SK-N-MC (cell line): ENCODE data around the gene PLEKHO1.
"Not testable (repeated sequence)": the region's sequence is repeated elsewhere in the genome, so short reads cannot be mapped to it uniquely, and the experiment has no call there.

Source experiments
- DNase-seq: peaks from one replicate; pipeline ENCODE4 v3.0.0-alpha.2; 2011; ENCODE audit warnings: low read depth, low spot score
- H3K27ac ChIP-seq: fragments of 200-600 bp; sonication (generic); 2 replicates; pipeline ENCODE4 v1.5.1; 2016; ENCODE audit warnings: mixed run types
- H3K36me3 ChIP-seq: fragments of 200-600 bp; sonication (generic); 2 replicates; pipeline ENCODE4 v1.6.1; 2017; ENCODE audit warnings: antibody characterized with exemption, low read length, mixed read lengths; ENCODE audit not compliant: insufficient read depth
- H3K4me3 ChIP-seq: fragments of 200-600 bp; sonication (generic); 2 replicates; pipeline ENCODE4 v1.5.1; 2016
- H3K9ac ChIP-seq: fragments of 200-600 bp; sonication (generic); 2 replicates; pipeline ENCODE4 v1.8.0; 2017; ENCODE audit warnings: mixed run types, mixed read lengths; ENCODE audit not compliant: insufficient read length
- H3K9me3 ChIP-seq: fragments of 200-600 bp; sonication (generic); 2 replicates; pipeline ENCODE4 v1.6.1; 2017; ENCODE audit warnings: low read depth, mild to moderate bottlenecking, antibody characterized with exemption, low read length, moderate library complexity, mixed read lengths
- EZH2 ChIP-seq: fragments of 200-600 bp; sonication (generic); IDR thresholded peaks from one replicate; pipeline ENCODE4 v1.6.1; 2017; ENCODE audit warnings: antibody characterized with exemption
- FOXP2 ChIP-seq: optimal IDR thresholded peaks from 2 replicates; pipeline ENCODE3; 2011; ENCODE audit warnings: mild to moderate bottlenecking, moderate library complexity; ENCODE audit not compliant: insufficient read depth; ENCODE audit errors: extremely low read length, control extremely low read depth
- POLR2AphosphoS5 ChIP-seq: IDR thresholded peaks from 2 replicates; pipeline ENCODE4 v1.6.1; 2012; ENCODE audit warnings: mild to moderate bottlenecking, low read depth, low read length, borderline replicate concordance

Gene PLEKHO1

DNA sequence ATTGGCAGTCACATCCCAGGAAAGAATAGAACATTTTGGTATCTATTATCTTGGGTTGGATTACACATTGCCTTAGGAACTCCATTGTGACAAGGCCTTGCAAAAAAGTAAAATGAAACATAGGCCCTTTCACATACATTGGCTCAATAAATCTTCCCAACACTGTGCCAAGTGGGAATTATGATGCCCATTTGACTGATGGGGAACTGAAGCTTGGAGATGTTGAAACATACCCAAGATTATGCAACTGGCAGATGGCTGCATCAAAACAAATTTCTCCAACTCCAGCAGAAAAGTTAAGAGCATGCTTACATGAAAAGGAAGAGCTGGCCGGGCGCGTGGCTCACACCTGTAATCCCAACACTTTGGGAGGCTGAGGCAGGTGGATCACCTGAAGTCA is 26.9 kb downstream of the PLEKHO1 start:
- Histone ChIP-seq H3K4me3 (no peak overlapping the region), H3K36me3 (no peaks in the 10 kb centered on the region), H3K27ac (no peak overlapping the region), H3K9ac (no peak overlapping the region), H3K9me3 (no peaks in the 10 kb centered on the region)
- no peak for DNase-seq
- no peak for TF ChIP-seq EZH2
- no peak for TF ChIP-seq FOXP2
- TF ChIP-seq POLR2AphosphoS5, result no peak

DNA sequence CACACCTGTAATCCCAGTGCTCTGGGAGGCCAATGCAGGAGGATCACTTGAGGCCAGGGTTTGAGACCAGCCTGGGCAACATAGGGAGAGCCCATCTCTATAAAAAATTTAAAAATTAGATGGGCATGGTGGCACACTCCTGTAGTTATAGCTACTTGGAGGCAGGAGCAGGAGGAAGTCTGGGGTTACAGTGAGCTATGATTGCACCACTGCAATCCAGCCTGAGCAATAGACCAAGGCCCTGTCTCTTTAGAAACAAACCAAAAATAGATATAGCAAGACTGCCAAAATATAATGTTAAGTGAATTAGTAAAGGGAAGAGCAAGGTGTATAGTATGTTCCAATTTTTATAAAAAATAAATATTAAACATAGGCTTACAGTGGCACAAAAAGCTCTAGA is 28.8 kb downstream of the PLEKHO1 start:
- Histone ChIP-seq H3K36me3 (no peaks in the 10 kb centered on the region), H3K4me3 (no peak overlapping the region), H3K27ac (no peak overlapping the region), H3K9ac (no peak overlapping the region), H3K9me3 (no peaks in the 10 kb centered on the region)
- no peak for DNase-seq
- no peak for TF ChIP-seq EZH2
- TF ChIP-seq POLR2AphosphoS5, result no peak
- no peak for TF ChIP-seq FOXP2

DNA sequence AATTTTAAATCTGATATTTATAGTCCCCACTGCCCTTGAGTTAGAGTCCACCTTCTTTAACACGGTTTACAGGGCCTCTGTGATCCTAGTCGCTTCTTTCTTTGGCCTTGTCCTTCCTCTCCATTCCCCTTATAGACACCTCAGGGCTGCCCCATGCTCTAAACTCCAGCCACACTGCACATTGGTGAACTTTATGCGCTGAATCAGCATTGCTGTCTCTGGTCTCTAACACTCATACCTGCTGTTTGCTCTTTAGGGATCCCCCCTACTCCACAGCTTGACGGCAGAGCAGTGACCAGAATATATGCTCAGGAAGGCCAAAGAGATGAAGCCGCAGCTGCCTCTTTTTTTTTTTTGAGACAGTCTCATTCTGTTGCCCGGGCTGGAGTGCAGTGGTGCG is 30.2 kb downstream of the PLEKHO1 start:
- no peak for DNase-seq
- Histone ChIP-seq H3K36me3 (no peaks in the 10 kb centered on the region), H3K9ac (no peak overlapping the region), H3K27ac (no peak overlapping the region), H3K4me3 (no peak overlapping the region), H3K9me3 (no peaks in the 10 kb centered on the region)
- no peak for TF ChIP-seq POLR2AphosphoS5
- no peak for TF ChIP-seq FOXP2
- no peak for TF ChIP-seq EZH2

DNA sequence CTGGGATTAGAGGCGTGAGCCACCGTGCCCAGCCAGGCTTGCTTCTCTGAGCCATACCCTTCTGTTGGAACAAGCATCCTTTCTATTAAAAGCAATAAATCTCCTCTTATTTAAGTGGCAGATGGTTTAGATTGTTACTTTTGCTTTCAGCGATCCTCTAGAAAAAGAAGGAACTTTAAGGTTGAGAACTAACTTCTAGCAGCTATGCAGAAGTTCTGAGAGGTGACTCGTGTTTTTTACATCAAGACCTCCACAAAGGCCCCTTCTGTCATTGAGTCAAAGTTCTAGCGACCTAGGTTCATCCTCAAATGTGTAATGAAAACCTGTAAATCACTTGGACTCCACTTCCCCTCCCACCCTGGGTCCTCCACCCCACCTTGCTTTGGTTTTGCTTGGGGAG is 30.8 kb downstream of the PLEKHO1 start:
- Histone ChIP-seq H3K4me3 (no peak overlapping the region), H3K9me3 (no peaks in the 10 kb centered on the region), H3K27ac (no peak overlapping the region), H3K9ac (no peak overlapping the region), H3K36me3 (no peaks in the 10 kb centered on the region)
- TF ChIP-seq FOXP2 (no peak), POLR2AphosphoS5 (no peak), EZH2 (no peak)
- no peak for DNase-seq

DNA sequence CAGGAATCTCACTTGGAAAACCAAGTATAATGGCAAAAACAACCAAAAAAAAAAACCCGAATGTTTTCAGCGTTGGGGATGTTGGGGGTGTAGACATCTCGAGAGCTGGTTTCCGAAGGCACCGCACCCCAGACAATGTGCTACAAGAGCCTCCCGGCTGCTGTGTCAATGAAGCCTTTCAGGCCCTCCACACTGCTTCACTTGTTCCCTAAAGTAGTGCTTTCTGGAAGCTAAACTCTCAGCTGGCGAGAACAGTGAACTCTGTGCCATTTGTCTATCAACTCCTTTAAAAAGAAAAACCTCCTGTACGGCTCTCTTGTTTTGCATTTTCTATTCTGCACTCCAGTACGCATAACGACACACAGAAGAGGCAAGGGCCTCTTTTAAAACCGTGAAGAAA is 32.5 kb downstream of the PLEKHO1 start:
- 0 out of 2 replicates have a peak overlapping the region, but pooled peaks have one; percentile 38 for H3K27ac ChIP-seq
- H3K36me3 ChIP-seq, result no peaks in the 10 kb centered on the region
- no peak for TF ChIP-seq POLR2AphosphoS5
- no peaks in the 10 kb centered on the region for H3K9me3 ChIP-seq
- H3K9ac ChIP-seq, result peak overlapping the region; percentile 19
- no peak for DNase-seq
- H3K4me3 ChIP-seq, result no peak overlapping the region

DNA sequence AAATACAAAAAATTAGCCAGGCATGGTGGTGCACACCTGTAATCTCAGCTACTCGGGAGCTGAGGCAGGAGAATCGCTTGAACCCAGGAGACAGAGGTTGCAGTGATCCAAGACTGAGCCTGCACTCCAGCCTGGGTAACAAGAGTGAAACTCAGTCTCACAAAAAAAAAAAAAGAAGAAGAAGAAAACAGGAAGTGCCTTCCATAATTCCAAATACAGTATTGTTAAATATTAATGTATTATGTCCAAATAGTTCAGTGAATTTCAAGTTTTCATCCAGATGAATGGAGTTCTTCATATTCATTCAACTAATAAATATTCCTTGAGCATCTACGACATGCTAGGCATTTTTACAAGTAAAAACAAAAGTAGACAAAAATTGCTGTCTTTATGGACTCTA is 33.3 kb downstream of the PLEKHO1 start:
- Histone ChIP-seq H3K9me3 (no peaks in the 10 kb centered on the region), H3K36me3 (no peaks in the 10 kb centered on the region), H3K9ac (no peak overlapping the region), H3K27ac (no peak overlapping the region), H3K4me3 (no peak overlapping the region)
- DNase-seq, result no peak
- TF ChIP-seq POLR2AphosphoS5, result no peak
- no peak for TF ChIP-seq FOXP2
- no peak for TF ChIP-seq EZH2

DNA sequence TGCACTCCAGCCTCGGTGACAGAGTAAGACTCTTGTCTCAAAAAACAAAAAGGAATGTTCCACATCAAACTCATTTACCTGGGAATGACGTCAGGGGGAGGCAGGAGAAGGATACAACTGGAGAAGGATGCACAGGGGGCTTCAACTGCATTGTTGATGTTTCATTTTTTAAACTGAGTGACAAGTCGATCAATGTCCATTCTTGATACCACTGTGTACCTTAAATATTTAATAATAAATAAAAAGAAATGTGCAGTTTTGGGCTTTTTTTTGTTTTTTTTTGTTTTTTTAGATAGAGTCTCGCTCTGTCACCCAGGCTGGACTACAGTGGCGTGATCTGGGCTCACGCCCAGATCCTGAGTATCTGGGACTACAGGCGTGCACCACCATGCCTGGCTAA is 35.8 kb downstream of the PLEKHO1 start:
- no peak for DNase-seq
- H3K27ac ChIP-seq, result no peak overlapping the region
- H3K9me3 ChIP-seq, result no peaks in the 10 kb centered on the region
- TF ChIP-seq POLR2AphosphoS5, result no peak
- no peaks in the 10 kb centered on the region for H3K36me3 ChIP-seq
- no peak overlapping the region for H3K4me3 ChIP-seq
- H3K9ac ChIP-seq, result no peak overlapping the region

DNA sequence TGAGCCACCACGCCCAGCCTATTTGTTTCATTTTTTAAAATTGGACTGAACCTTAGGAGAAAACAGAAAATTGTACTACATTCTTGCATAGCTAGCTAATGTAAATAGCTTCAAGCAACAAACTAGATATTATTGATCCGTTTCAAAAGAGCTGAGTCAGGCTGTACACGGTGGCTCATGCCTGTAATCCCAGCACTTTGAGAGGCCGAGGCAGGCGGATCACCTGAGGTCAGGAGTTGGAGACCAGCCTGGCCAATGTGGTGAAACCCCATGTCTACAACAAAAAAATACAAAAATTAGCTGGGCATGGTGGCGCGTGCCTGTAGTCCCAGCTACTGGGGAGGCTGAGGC is 36.7 kb downstream of the PLEKHO1 start:
- not testable (repeated sequence) for H3K9me3 ChIP-seq, H3K4me3 ChIP-seq, DNase-seq, H3K36me3 ChIP-seq, H3K9ac ChIP-seq, H3K27ac ChIP-seq

DNA sequence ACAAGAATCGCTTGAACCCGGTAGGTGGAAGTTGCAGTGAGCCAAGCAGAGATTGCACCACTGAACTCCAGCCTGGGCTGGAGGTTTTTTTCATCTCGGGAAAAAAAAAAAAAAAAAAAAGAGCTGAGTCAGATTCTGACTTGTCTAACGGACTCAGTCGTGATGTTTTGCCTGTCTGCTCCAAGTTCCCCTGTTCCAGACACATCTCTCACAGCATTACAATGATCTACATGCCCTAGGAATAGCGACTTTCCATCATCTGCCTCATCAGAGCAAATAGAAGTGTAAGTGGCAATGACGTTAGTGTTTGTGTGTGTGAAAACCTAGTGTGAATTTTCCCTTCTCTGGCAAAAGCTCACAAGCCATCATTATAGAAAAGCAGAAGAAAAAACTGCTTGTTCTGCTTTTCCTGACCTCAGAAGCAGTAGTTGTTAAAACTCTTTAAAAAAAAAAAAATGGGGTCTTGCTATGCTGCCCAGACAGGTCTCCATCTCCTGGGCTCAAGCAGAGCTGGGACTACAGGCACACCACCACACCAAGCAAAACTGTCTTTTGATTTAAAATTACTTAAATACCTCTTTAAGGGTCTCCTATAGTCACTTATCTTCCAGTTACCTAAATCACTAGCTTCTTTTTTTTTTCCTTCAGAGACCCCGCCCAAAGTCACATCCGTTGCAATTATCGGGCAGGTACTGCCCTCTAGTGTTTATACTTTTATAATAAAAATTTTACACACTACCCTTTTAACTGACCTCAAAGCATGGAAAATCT is 37.3 kb downstream of the PLEKHO1 start:
- TF ChIP-seq EZH2, result no peak
- TF ChIP-seq POLR2AphosphoS5, result no peak
- DNase-seq, result no peak
- H3K27ac ChIP-seq, result peak overlapping the region; percentile 67

More for the DNA sequence above, 37.3 kb downstream of the PLEKHO1 start:
- H3K36me3 ChIP-seq, result no peaks in the 10 kb centered on the region
- H3K4me3 ChIP-seq, result 0 out of 2 replicates have a peak overlapping the region, but pooled peaks have one; percentile 4
- H3K9ac ChIP-seq, result no peak overlapping the region
- no peaks in the 10 kb centered on the region for H3K9me3 ChIP-seq
